Measurements from ENCODE around the gene DOK5. TPM values are rescaled to one million over a fixed set of nuclear protein-coding genes. Genes with fewer than 3 reads are reported as not detected.

DOK5 gene
- total and polyA plus RNA-seq, 2 of the 4 experiments (the other 2 are of a cell fraction), result 2.8 to 3.9 TPM

- WGBS, 2 experiments (ENCODE audit: extremely low coverage in 2 of 2, insufficient read length in 1 of 2), result no CpG with 5 or more reads among the region's 3 CpGs
- no peaks in the 10 kb centered on the region for H3K36me3 ChIP-seq (ENCODE audit: control insufficient read depth, insufficient read depth, low read length)
- in situ Hi-C loops (cut with MboI; ENCODE audit: low sequenced_read_pairs), result loop anchor here (10.0 kb wide), 1 partner anchor 526 kb away; no protein-coding TSS in a partner anchor
- H2BK15ac ChIP-seq (ENCODE audit: low read depth, low read length), result no peak overlapping the region
- H3K14ac ChIP-seq (replicated peaks; ENCODE audit: low read depth, low read length), result no peak overlapping the region
- CTCF ChIA-PET, result no interaction called here
- H3K9ac ChIP-seq (ENCODE audit: low read depth, low read length), result no peak overlapping the region
- no peak overlapping the region for H2AFZ ChIP-seq (replicated peaks; ENCODE audit: low read length, poor library complexity)
- no peak overlapping the region for H3K23ac ChIP-seq (ENCODE audit: low read depth, low read length)
- no peak overlapping the region for H2BK120ac ChIP-seq (ENCODE audit: low read depth, low read length)
- H3K4ac ChIP-seq (ENCODE audit: low read depth, low read length), result no peak overlapping the region
- BruUV-seq (replicated peaks), result no TSS peak
- H4K91ac ChIP-seq (ENCODE audit: insufficient read depth, low read depth, low read length), result no peak overlapping the region
- no peak overlapping the region for H4K8ac ChIP-seq (ENCODE audit: low read depth in 2 of 2, low read length in 2 of 2)
- no peak for TF ChIP-seq POLR2A (IDR thresholded peaks at IDR 0.05; ENCODE audit: low read depth, low read length)
- TF ChIP-seq, protein P1, sequence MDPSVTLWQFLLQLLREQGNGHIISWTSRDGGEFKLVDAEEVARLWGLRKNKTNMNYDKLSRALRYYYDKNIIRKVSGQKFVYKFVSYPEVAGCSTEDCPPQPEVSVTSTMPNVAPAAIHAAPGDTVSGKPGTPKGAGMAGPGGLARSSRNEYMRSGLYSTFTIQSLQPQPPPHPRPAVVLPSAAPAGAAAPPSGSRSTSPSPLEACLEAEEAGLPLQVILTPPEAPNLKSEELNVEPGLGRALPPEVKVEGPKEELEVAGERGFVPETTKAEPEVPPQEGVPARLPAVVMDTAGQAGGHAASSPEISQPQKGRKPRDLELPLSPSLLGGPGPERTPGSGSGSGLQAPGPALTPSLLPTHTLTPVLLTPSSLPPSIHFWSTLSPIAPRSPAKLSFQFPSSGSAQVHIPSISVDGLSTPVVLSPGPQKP (IDR thresholded peaks at IDR 0.05; ENCODE audit: borderline replicate concordance, low read depth, low read length), result no peak
- no peak for TF ChIP-seq MXI1 (IDR thresholded peaks at IDR 0.05; ENCODE audit: borderline replicate concordance, low read depth, low read length)
- TF ChIP-seq MAZ (IDR thresholded peaks at IDR 0.05; ENCODE audit: borderline replicate concordance, low read depth, low read length), result no peak
- TF ChIP-seq NFE2L2 (IDR thresholded peaks at IDR 0.05; ENCODE audit: low read depth, low read length), result no peak
- no peak for TF ChIP-seq CHD1 (IDR thresholded peaks at IDR 0.05; ENCODE audit: low read depth, low read length)
- TF ChIP-seq RFX5 (IDR thresholded peaks at IDR 0.05; ENCODE audit: low read depth, low read length), result no peak
- TF ChIP-seq SMC3 (IDR thresholded peaks at IDR 0.05; ENCODE audit: low read depth, low read length), result no peak
- TF ChIP-seq MAFK (IDR thresholded peaks at IDR 0.05; ENCODE audit: low read depth, low read length), result no peak
- TF ChIP-seq, protein P2, sequence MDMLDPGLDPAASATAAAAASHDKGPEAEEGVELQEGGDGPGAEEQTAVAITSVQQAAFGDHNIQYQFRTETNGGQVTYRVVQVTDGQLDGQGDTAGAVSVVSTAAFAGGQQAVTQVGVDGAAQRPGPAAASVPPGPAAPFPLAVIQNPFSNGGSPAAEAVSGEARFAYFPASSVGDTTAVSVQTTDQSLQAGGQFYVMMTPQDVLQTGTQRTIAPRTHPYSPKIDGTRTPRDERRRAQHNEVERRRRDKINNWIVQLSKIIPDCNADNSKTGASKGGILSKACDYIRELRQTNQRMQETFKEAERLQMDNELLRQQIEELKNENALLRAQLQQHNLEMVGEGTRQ (IDR thresholded peaks at IDR 0.05; ENCODE audit: low read depth, low read length), result no peak
- TF ChIP-seq CTCF (conservative IDR thresholded peaks at IDR 0.05; ENCODE audit: low read depth, low read length), result no peak
- no peaks in the 10 kb centered on the region for H3K79me1 ChIP-seq (ENCODE audit: low read depth in 1 of 2, low read length in 2 of 2)
- H2AK5ac ChIP-seq (ENCODE audit: low read depth, low read length), result no peak overlapping the region
- ATAC-seq (ENCODE audit: low read depth) (no peak), DNase-seq (no peak)
- dilution Hi-C loops (cut with HindIII; ENCODE audit: low sequenced_read_pairs, unreplicated experiment), result no loop called here
- H2BK20ac ChIP-seq (ENCODE audit: low read depth, low read length), result no peak overlapping the region
- no peak overlapping the region for H3K4me3 ChIP-seq (ENCODE audit: insufficient read depth, low read depth, low read length)
- POLR2A ChIA-PET (ENCODE audit: unreplicated experiment), result no interaction called here
- no peak overlapping the region for H3K18ac ChIP-seq (ENCODE audit: low read depth, low read length)
- no peak overlapping the region for H3K4me2 ChIP-seq (ENCODE audit: low read depth, low read length)
- H3K9me3 ChIP-seq (ENCODE audit: control insufficient read depth, insufficient read depth, low read length), result no peaks in the 10 kb centered on the region
- H2BK5ac ChIP-seq (ENCODE audit: low read depth, low read length, poor library complexity, severe bottlenecking), result no peak overlapping the region
- intact Hi-C loops (cut with micrococcal nuclease), result no loop called here
- no peak overlapping the region for H4K5ac ChIP-seq (ENCODE audit: low read depth, low read length)
- no peaks in the 10 kb centered on the region for H3K9me1 ChIP-seq (ENCODE audit: insufficient read depth, low read length)
- H4K20me1 ChIP-seq (ENCODE audit: insufficient read depth, low read length), result no peaks in the 10 kb centered on the region
- H3K4me1 ChIP-seq (ENCODE audit: control insufficient read depth, insufficient read depth, low read length), result no peaks in the 10 kb centered on the region
- H3K27me3 ChIP-seq (ENCODE audit: control insufficient read depth, insufficient read depth, low read length), result no peaks in the 10 kb centered on the region
- H3K56ac ChIP-seq (ENCODE audit: extremely low read depth, insufficient read depth, low read length), result no peak overlapping the region
- H3K27ac ChIP-seq (ENCODE audit: insufficient read depth, low read length), result no peak overlapping the region
- no peak overlapping the region for H2AK9ac ChIP-seq (replicated peaks; ENCODE audit: low read depth, low read length, poor library complexity)
Measured at GRCh38 chr20:54631059-54631458, 155.7 kb downstream of the DOK5 start.
